Naive thymus-derived CD4-positive, alpha-beta T cell (primary cell): Measurements from ENCODE around the gene ZNF222. TPM values are rescaled to one million over a fixed set of nuclear protein-coding genes. Genes with fewer than 3 reads are reported as not detected.
A peak's percentile ranks its signal among the peaks of the same experiment; 100 is the strongest.

Experiments used
- ATAC-seq: fragments of 150-1000 bp; cut with Tn5 transposase; 2 replicates; pipeline ENCODE4 v1.10.0; 2021; ENCODE audit warnings: mild to moderate bottlenecking, moderate library complexity
- CTCF ChIA-PET: fragments of 350-600 bp; sonication (Branson Sonifier 250); formaldehyde crosslinking; loops from one replicate; lab custom pipeline; 2021; ENCODE audit warnings: antibody characterized with exemption; lab: Charles Lee
- POLR2A ChIA-PET: fragments of 350-600 bp; sonication (Branson Sonifier 250); formaldehyde crosslinking; loops from one replicate; lab custom pipeline; 2021; ENCODE audit warnings: antibody characterized with exemption, inconsistent platforms; lab: Charles Lee
- DNase-seq, 9 donors: peaks; one replicate each; pipeline versions ENCODE4 v3.0.0 to v3.0.0-alpha.2; 2020 to 2022; ENCODE audit warnings: mixed read lengths in 1 of 9
- H3K27ac ChIP-seq: one replicate; pipeline ENCODE4 v1.7.0; 2013; ENCODE audit warnings: mild to moderate bottlenecking, low read depth, low read length, moderate library complexity
- H3K27me3 ChIP-seq, 2 donors: one replicate each; pipeline ENCODE4 v1.7.0; 2013; ENCODE audit warnings: low read length in 2 of 2, mild to moderate bottlenecking in 2 of 2, moderate library complexity in 2 of 2; ENCODE audit not compliant: control insufficient read depth in 2 of 2, insufficient read depth in 2 of 2
- H3K36me3 ChIP-seq, 3 experiments: 1 replicate in 2 of 3; 2 replicates in 1 of 3; pipeline ENCODE4 v1.7.0; 2013; ENCODE audit warnings: low read length in 3 of 3, mild to moderate bottlenecking in 3 of 3, moderate library complexity in 1 of 3; ENCODE audit not compliant: insufficient read depth in 3 of 3, control insufficient read depth in 2 of 3
- H3K4me1 ChIP-seq, 2 donors: one replicate each; pipeline ENCODE4 v1.7.0; 2013; ENCODE audit warnings: low read length in 2 of 2, mild to moderate bottlenecking in 2 of 2, moderate library complexity in 1 of 2; ENCODE audit not compliant: control insufficient read depth in 2 of 2, insufficient read depth in 2 of 2
- H3K4me3 ChIP-seq: 2 replicates; pipeline ENCODE4 v1.7.0; 2013; ENCODE audit warnings: mild to moderate bottlenecking, low read length
- H3K9me3 ChIP-seq, 3 experiments: 1 replicate in 2 of 3; 2 replicates in 1 of 3; pipeline ENCODE4 v1.7.0; 2013; ENCODE audit warnings: low read length in 3 of 3; ENCODE audit not compliant: control insufficient read depth in 2 of 3
- H3K27ac Mint-ChIP-seq, 9 donors: one replicate each; pipeline ENCODE4 v1.8.0; 2020 to 2022; ENCODE audit warnings: mixed read lengths in 9 of 9, mild to moderate bottlenecking in 8 of 9, moderate library complexity in 5 of 9, inconsistent platforms in 2 of 9
- H3K27me3 Mint-ChIP-seq, 5 donors: one replicate each; pipeline ENCODE4 v1.8.0; 2021 to 2022; ENCODE audit warnings: mixed read lengths in 5 of 5, mild to moderate bottlenecking in 1 of 5
- H3K36me3 Mint-ChIP-seq, 5 donors: one replicate each; pipeline ENCODE4 v1.8.0; 2020 to 2022; ENCODE audit warnings: mixed read lengths in 5 of 5, mild to moderate bottlenecking in 3 of 5, inconsistent platforms in 1 of 5
- H3K4me1 Mint-ChIP-seq, 7 donors: one replicate each; pipeline ENCODE4 v1.8.0; 2020 to 2022; ENCODE audit warnings: mixed read lengths in 7 of 7, mild to moderate bottlenecking in 3 of 7, inconsistent platforms in 1 of 7
- H3K4me3 Mint-ChIP-seq, 10 donors: one replicate each; pipeline ENCODE4 v1.8.0; 2020 to 2022; ENCODE audit warnings: mild to moderate bottlenecking in 10 of 10, mixed read lengths in 10 of 10, moderate library complexity in 6 of 10, inconsistent platforms in 2 of 10
- H3K9me3 Mint-ChIP-seq, 11 donors: one replicate each; pipeline ENCODE4 v1.8.0; 2020 to 2022; ENCODE audit warnings: mixed read lengths in 11 of 11, mild to moderate bottlenecking in 4 of 11, inconsistent platforms in 1 of 11, moderate library complexity in 1 of 11
- intact Hi-C, 2 donors: fragments of 100-400 bp; cut with micrococcal nuclease; formaldehyde crosslinking; loops; one replicate each; pipeline ENCODE4 v1.15.1; 2023
- polyA plus RNA-seq, 2 donors: library from polyadenylated mRNA; unstranded; fragments of 300-500 nt; fragmentation: Illumina TruSeq; gene quantifications; one replicate each; pipeline ENCODE4 v1.2.3, GENCODE V29; 2021
- total RNA-seq, 6 experiments: library from RNA in 5 of 6; stranded (reverse) in 5 of 6; gene quantifications; 1 replicate in 5 of 6; 2 replicates in 1 of 6; pipeline ENCODE4 v1.2.3 and lab custom pipeline; 2021 to 2026

Gene ZNF222
- total and polyA plus RNA-seq, 7 experiments from 2014 or later = 2.1 to 10.1 (median 3.6) TPM

DNA sequence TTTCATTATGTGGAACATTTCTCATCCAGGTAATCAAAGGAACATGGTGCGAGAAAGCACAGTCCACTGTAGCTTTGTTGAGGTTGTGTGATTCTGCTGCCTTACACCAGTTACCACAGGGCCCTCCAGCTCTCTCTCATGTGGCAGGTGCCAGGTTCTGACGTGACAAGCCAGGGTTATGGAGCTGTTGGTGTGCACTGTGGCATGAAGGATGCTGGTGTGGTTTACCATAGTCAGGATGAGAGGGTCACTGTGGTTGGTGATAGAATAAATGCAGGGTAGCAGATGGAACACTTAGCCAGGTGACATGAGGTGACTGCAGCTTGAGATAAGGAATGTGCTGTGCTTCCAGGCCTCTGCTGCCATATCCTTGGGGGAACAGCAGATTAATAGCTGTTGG lies 34.0 kb downstream of the ZNF222 start:
- Histone ChIP-seq H3K9me3 (peaks cover 0 to 27% (median 0%) of the 10 kb centered on the region in 3 experiments), H3K4me3 (no peak overlapping the region), H3K27ac (no peak overlapping the region), H3K4me1 (no peaks in the 10 kb centered on the region), H3K36me3 (peaks cover 0 to 83% (median 0%) of the 10 kb centered on the region in 3 experiments), H3K27me3 (no peaks in the 10 kb centered on the region)
- Mint-ChIP-seq H3K4me1 (peaks cover 0 to 3% (median 0%) of the 10 kb centered on the region in 7 donors), H3K27ac (no peak overlapping the region), H3K9me3 (peaks cover 8 to 91% (median 36%) of the 10 kb centered on the region in 11 donors), H3K36me3 (peaks cover 8 to 95% (median 90%) of the 10 kb centered on the region in 5 donors), H3K4me3 (no peak overlapping the region), H3K27me3 (no peaks in the 10 kb centered on the region)
- DNase-seq = no peak
- ChIA-PET CTCF (no interaction called here), POLR2A (no interaction called here)
- no peak for ATAC-seq
- intact Hi-C loops = no loop called here

DNA sequence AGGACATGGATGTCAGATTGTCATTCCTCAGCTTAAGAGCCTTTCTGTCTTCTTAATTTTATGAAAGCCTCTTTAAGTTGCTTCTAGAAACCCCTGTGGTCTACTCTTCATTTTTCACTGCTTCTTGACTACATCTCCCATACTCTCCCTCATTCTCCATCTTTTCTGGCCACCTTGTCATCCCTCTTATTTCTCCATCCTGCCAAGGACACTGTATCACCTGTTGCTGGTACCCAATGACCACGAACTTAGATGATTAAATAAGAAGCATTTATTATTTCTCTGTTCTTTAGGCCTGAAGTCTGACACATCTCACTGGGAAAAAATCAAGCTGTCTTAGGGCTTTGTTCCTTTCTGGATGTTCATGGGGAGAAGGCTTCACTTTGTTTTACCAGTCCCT lies 35.9 kb downstream of the ZNF222 start:
- POLR2A ChIA-PET = no interaction called here
- intact Hi-C loops = no loop called here

DNA sequence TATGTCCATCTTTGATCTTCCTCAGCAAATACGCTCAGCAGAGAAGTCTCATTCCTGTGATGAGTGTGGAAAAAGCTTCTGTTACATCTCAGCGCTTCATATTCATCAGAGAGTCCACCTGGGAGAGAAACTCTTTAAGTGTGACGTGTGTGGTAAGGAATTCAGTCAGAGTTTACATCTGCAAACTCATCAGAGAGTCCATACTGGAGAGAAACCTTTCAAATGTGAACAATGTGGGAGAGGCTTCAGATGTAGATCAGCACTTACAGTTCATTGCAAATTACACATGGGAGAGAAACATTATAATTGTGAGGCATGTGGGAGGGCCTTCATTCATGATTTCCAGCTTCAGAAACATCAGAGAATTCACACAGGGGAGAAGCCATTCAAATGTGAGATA lies 41.1 kb downstream of the ZNF222 start:
- ATAC-seq (no peak), DNase-seq (no peak)
- ChIA-PET POLR2A (no interaction called here), CTCF (no interaction called here)
- Histone ChIP-seq H3K9me3 (peaks cover 4 to 59% (median 23%) of the 10 kb centered on the region in 3 experiments), H3K27me3 (no peaks in the 10 kb centered on the region), H3K27ac (no peak overlapping the region), H3K4me1 (peaks cover under 1 to 3% of the 10 kb centered on the region in 2 donors), H3K4me3 (no peak overlapping the region), H3K36me3 (peaks cover 0 to 46% (median 0%) of the 10 kb centered on the region in 3 experiments)
- Mint-ChIP-seq H3K36me3 (peaks cover 11 to 71% (median 61%) of the 10 kb centered on the region in 5 donors), H3K4me3 (no peak overlapping the region), H3K9me3 (peaks cover 21 to 93% (median 59%) of the 10 kb centered on the region in 11 donors), H3K4me1 (peaks cover 1 to 6% (median 5%) of the 10 kb centered on the region in 7 donors), H3K27me3 (no peaks in the 10 kb centered on the region), H3K27ac (no peak overlapping the region)
- intact Hi-C loops = no loop called here

More for the DNA sequence above, 35.9 kb downstream of the ZNF222 start:
- H3K9me3 Mint-ChIP-seq = peaks cover 6 to 91% (median 38%) of the 10 kb centered on the region in 11 donors
- H3K36me3 ChIP-seq = peaks cover 0 to 73% (median 0%) of the 10 kb centered on the region in 3 experiments
- ATAC-seq (no peak), DNase-seq (no peak)
- no peaks in the 10 kb centered on the region for H3K4me1 ChIP-seq
- H3K4me3 Mint-ChIP-seq = no peak overlapping the region
- no peak overlapping the region for H3K27ac Mint-ChIP-seq
- no peaks in the 10 kb centered on the region for H3K4me1 Mint-ChIP-seq
- no peak overlapping the region for H3K27ac ChIP-seq
- peaks cover under 1 to 93% (median 88%) of the 10 kb centered on the region in 5 donors for H3K36me3 Mint-ChIP-seq
- no peaks in the 10 kb centered on the region for H3K27me3 ChIP-seq
- no peak overlapping the region for H3K4me3 ChIP-seq
- peaks cover 0 to 33% (median 10%) of the 10 kb centered on the region in 3 experiments for H3K9me3 ChIP-seq
- no peaks in the 10 kb centered on the region for H3K27me3 Mint-ChIP-seq
- CTCF ChIA-PET = no interaction called here

DNA sequence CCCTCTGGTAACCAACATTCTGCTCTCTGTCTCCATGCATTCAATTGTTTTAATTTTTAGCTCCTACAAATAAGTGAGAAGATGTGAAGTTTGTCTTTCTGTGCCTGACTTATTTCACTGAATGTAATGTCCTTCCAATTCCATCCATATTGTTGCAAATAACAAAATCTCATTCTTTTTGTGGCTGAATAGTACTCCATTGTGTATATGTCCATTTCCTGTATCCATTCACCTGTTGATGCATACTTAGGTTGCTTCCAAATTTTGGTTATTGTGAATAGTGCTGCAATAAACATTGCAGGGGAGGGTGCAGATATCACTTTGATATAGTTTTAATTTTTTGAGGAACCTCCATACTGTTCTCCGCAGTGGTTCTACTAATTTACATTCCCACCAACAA lies 44.2 kb downstream of the ZNF222 start:
- DNase-seq (no peak), ATAC-seq (no peak)
- peaks cover 20 to 27% (median 22%) of the 10 kb centered on the region in 7 donors for H3K4me1 Mint-ChIP-seq
- Histone ChIP-seq H3K36me3 (peaks cover 0 to 15% (median 0%) of the 10 kb centered on the region in 3 experiments), H3K27me3 (no peaks in the 10 kb centered on the region), H3K4me3 (no peak overlapping the region), H3K9me3 (peaks cover 4 to 49% (median 23%) of the 10 kb centered on the region in 3 experiments), H3K27ac (no peak overlapping the region), H3K4me1 (peaks cover 15 to 17% of the 10 kb centered on the region in 2 donors)
- H3K27ac Mint-ChIP-seq = no peak overlapping the region
- CTCF ChIA-PET = no interaction called here
- no peak overlapping the region for H3K4me3 Mint-ChIP-seq
- intact Hi-C loops = no loop called here
- POLR2A ChIA-PET = no interaction called here
- peaks cover 22 to 72% (median 52%) of the 10 kb centered on the region in 11 donors for H3K9me3 Mint-ChIP-seq
- H3K27me3 Mint-ChIP-seq = no peaks in the 10 kb centered on the region
- H3K36me3 Mint-ChIP-seq = peaks cover 25 to 43% (median 36%) of the 10 kb centered on the region in 5 donors

DNA sequence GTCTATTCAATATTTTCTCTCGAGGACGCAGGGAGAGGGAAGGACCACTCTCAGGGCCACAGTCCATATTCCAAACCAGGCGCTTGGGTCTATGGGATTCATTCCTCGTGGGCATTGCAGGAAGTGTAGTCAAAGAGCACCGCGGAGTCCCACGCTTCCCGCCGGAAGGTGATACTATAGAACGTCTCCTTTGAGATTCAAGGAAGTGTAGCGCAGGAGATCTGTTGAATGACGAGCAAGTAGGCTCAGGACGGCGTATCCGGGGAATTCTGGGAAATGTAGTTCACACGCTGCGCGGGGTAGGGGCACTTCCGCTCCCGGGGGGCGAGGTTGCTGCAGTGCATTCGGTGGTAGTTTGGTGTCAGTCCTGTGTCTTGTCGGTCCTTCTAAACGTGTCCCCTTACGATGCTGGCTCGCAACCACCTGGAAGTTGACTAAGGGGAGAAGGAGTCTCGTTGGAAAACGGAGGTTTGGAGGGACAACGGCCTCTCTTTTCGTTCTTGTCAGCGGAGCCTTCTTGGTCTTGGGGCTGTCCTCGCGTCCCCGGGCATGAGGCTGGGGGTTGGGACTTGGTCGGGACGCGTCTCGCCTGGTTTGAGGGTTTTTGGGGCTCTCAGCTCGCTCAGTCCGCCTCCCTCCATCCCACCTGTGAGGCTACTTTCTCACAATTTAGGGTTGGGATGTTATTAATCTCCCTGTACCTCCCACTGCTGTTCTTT lies 46.8 kb downstream of the ZNF222 start, which contains the start of gene ZNF284:
Gene ZNF284, plus strand, starts transcription at position 336 of the 719 bp plus-strand sequence. CDS start 4,231 bp downstream, outside the sequence.
- peak within 1 kb of the TSS; percentile 63 for H3K27ac ChIP-seq
- peaks cover 14 to 38% (median 30%) of the 10 kb centered on the region in 5 donors for H3K36me3 Mint-ChIP-seq
- H3K4me3 ChIP-seq = peak within 1 kb of the TSS; percentile 85
- ChIA-PET POLR2A (interaction anchor here (0.7 to 1.9 kb wide), 3 partner anchors 21 to 70 kb away, joined by 3 to 9 read pairs (median 3); partner anchors contain the start of gene ZNF224), CTCF (interaction anchor here (1.5 kb wide), 1 partner anchor 22 kb away, joined by 8 read pairs; the partner anchor contains the start of gene ZNF224)
- peak; percentile 61 to 88 (median 84) for DNase-seq
- peaks cover 15 to 17% of the 10 kb centered on the region in 2 donors for H3K4me1 ChIP-seq
- ATAC-seq = peak; percentile 99
- H3K4me1 Mint-ChIP-seq = peaks cover 20 to 40% (median 27%) of the 10 kb centered on the region in 7 donors
- no peaks in the 10 kb centered on the region for H3K27me3 ChIP-seq
- H3K9me3 ChIP-seq = peaks cover 0 to 28% (median 4%) of the 10 kb centered on the region in 3 experiments
- H3K9me3 Mint-ChIP-seq = peaks cover 13 to 47% (median 34%) of the 10 kb centered on the region in 11 donors
- H3K27ac Mint-ChIP-seq = peak within 1 kb of the TSS; percentile 47 to 91 (median 75)
- H3K36me3 ChIP-seq = peaks cover 0 to 4% (median 0%) of the 10 kb centered on the region in 3 experiments
- H3K27me3 Mint-ChIP-seq = no peaks in the 10 kb centered on the region
- H3K4me3 Mint-ChIP-seq = peak within 1 kb of the TSS; percentile 88 to 98 (median 92)
- intact Hi-C loops = loop anchor here (1.0 to 2.0 kb wide), 13 partner anchors 21 to 233 kb away; partner anchors contain the start of genes ZNF222 (in 2 of the 2), ZNF224 (in 2 of the 2), ZNF225 (in 2 of the 2) and ZNF230 (in 2 of the 2)

DNA sequence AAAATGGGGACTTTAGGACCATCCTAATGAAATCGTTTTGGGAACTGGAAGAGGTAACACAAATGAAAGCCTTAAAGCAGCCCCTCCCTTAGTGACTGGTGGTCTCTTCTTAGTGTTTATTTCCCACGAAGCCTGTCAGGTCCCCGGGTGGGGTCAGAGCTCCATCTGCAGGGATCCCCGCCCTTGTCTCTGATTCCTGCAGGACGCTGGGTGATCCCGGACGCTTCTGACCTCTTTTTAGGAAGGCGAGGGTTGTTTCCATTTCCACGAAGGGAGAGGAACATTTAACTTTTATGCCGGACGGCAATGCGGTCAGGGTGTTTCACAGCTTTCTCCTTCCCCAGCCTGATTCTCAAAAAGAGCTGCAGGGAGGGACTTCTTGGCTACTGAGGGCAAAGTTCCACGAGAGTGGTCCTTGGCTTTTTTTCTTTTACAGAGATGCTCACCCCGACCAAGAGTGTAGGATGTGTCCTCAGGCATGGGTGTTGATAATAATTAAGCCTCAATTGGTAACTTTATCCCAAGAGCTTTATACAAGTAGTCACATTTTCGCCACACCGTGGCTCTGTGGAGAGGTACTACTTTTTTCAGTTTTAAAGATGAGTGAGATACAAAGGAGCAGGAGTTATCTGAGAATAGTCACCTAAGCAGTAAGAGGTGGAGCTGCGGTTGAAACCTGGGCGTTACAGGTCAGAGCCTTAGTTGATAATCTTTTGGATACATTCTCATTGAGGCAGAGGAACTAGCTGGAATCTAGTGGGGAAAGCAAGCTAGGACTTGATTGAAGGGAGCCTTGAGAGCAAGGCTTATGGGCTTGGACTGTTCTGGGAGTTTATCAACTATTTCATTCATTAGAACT lies 47.6 kb downstream of the ZNF222 start:
- peak overlapping the region; percentile 85 for H3K4me3 ChIP-seq
- no peak overlapping the region for H3K27ac ChIP-seq
- H3K36me3 Mint-ChIP-seq = peaks cover 14 to 39% (median 31%) of the 10 kb centered on the region in 5 donors
- CTCF ChIA-PET = interaction anchor here (1.5 kb wide), 1 partner anchor 21 kb away, joined by 8 read pairs; the partner anchor contains the start of gene ZNF224
- no peaks in the 10 kb centered on the region for H3K27me3 Mint-ChIP-seq
- peaks cover 0 to 7% (median 0%) of the 10 kb centered on the region in 3 experiments for H3K36me3 ChIP-seq
- H3K4me1 ChIP-seq = peaks cover 15 to 17% of the 10 kb centered on the region in 2 donors
- peaks cover 20 to 40% (median 27%) of the 10 kb centered on the region in 7 donors for H3K4me1 Mint-ChIP-seq
- intact Hi-C loops = loop anchor here (1.0 to 2.0 kb wide), 13 partner anchors 21 to 233 kb away; partner anchors contain the start of genes ZNF222 (in 2 of the 2), ZNF224 (in 2 of the 2), ZNF225 (in 2 of the 2) and ZNF230 (in 2 of the 2)
- H3K27ac Mint-ChIP-seq = peak overlapping the region in 8 of 9 donors; percentile 47 to 91 (median 73)
- H3K27me3 ChIP-seq = no peaks in the 10 kb centered on the region
- DNase-seq = no peak
- POLR2A ChIA-PET = no interaction called here
- peak overlapping the region; percentile 88 to 98 (median 92) for H3K4me3 Mint-ChIP-seq
- ATAC-seq = no peak
- peaks cover 0 to 20% (median 0%) of the 10 kb centered on the region in 3 experiments for H3K9me3 ChIP-seq
- peaks cover 11 to 41% (median 28%) of the 10 kb centered on the region in 11 donors for H3K9me3 Mint-ChIP-seq
